ENCODE data around the gene SNTG2.

SNTG2 gene

DNA sequence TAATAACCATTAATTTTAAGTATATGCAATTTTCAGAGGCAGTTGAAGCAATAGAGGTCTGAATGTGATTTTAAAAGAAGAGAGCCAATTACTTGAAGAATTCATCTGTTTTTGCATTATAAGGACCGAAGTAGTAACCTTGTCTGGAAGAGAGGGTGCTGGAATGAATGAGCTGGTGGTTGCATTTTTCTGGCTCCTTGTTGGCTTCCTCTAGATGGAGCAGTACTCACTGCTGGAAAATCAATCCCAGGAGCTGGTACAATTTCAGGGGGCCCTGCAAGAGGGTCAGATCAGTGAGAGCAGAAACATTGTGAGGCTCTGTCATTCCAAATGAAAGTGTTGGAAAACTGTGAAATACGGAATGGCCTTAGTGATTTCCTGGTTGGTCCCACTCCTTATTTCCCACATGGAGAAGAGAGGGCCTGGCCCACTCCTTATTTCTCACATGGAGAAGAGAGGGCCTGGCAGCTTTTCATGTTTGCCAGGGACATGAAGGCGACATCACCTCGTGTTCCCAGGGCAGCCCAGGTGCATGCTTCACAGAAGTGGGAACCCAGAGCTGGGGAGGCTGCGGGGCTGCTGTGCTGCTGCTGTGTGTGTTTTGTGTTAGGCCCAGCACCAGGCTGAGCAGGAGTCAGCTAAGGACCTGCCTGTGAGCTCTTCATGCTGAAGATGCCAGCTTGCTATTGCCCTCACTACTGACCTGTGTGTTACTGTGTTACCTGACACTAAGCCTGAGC, 197.4 kb downstream of the SNTG2 start:
- Histone ChIP-seq H4K20me1 (ENCODE audit: control insufficient read depth, insufficient read depth, low read depth, low read length) (no peaks in the 10 kb centered on the region), H3K9me3 (ENCODE audit: control insufficient read depth, insufficient read depth, low read length) (peaks cover 6% of the 10 kb centered on the region; the same call in 1 of the 2 replicates), H3K36me3 (ENCODE audit: control insufficient read depth, low read length) (no peaks in the 10 kb centered on the region), H3K27me3 (ENCODE audit: control insufficient read depth, low read length) (no peaks in the 10 kb centered on the region), H3K4me3 (ENCODE audit: low read length) (no peak overlapping the region), H3F3A (ENCODE audit: control insufficient read depth, insufficient read depth) (no peaks in the 10 kb centered on the region), H3K79me2 (ENCODE audit: control insufficient read depth, low read length) (no peaks in the 10 kb centered on the region), H3K27ac (ENCODE audit: low read depth, low read length) (no peak overlapping the region), H3K4me1 (ENCODE audit: control insufficient read depth, low read length) (no peaks in the 10 kb centered on the region), H3K9me2 (replicated peaks; ENCODE audit: control insufficient read depth, low read length) (no peaks in the 10 kb centered on the region), H3K4me2 (ENCODE audit: low read length) (no peak overlapping the region)
- no peak for TF ChIP-seq EZH2phosphoT487 (IDR thresholded peaks at IDR 0.05; ENCODE audit: borderline replicate concordance, low read length)
- TF ChIP-seq, protein P1, sequence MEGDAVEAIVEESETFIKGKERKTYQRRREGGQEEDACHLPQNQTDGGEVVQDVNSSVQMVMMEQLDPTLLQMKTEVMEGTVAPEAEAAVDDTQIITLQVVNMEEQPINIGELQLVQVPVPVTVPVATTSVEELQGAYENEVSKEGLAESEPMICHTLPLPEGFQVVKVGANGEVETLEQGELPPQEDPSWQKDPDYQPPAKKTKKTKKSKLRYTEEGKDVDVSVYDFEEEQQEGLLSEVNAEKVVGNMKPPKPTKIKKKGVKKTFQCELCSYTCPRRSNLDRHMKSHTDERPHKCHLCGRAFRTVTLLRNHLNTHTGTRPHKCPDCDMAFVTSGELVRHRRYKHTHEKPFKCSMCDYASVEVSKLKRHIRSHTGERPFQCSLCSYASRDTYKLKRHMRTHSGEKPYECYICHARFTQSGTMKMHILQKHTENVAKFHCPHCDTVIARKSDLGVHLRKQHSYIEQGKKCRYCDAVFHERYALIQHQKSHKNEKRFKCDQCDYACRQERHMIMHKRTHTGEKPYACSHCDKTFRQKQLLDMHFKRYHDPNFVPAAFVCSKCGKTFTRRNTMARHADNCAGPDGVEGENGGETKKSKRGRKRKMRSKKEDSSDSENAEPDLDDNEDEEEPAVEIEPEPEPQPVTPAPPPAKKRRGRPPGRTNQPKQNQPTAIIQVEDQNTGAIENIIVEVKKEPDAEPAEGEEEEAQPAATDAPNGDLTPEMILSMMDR (IDR thresholded peaks at IDR 0.05; ENCODE audit: low read depth, low read length, poor library complexity, severe bottlenecking): no peak

DNA sequence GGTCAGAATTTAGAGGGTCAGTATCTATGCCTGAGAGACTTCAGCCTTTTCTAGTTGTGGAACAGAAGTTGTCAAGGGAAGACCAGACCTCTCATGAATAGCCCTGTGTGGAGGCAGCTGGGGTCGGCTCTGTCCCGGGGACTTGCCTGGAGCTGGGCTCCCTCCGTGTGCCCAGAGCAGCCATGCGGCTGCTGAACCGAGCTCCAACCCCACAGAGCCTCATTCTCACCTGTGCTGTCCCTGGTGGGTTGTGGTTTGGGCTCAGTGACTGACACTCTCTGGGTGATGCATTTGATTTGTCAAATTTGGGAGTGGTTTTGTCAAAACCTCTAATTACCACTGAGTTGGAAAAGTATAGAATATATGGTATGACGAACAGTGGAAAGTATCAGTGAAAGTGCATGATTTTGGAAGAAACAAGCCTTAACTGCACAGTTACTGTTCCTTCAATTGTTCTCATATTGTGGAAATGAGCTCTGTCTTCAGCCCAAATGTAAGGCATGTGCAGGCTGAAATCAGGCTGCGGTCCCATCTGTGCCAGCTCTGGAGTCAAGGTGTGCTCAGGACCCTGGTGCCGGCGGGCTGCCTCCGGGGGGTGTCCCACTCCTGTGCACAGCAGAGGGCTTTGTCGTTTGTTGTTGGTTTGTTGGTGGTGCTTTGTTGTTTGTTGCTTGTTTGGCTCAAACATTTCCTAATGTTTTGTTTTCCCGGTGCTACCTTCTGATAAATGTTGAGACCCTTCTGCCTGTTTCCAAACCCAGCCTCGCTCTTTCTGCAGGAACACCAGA, 200.3 kb downstream of the SNTG2 start:
- Histone ChIP-seq H3K27ac (ENCODE audit: low read depth, low read length) (no peak overlapping the region), H3K4me2 (ENCODE audit: low read length) (no peak overlapping the region), H3K4me1 (ENCODE audit: control insufficient read depth, low read length) (no peaks in the 10 kb centered on the region), H3K27me3 (ENCODE audit: control insufficient read depth, low read length) (no peaks in the 10 kb centered on the region), H3K4me3 (ENCODE audit: low read length) (no peak overlapping the region), H3K36me3 (ENCODE audit: control insufficient read depth, low read length) (no peaks in the 10 kb centered on the region), H3F3A (ENCODE audit: control insufficient read depth, insufficient read depth) (no peaks in the 10 kb centered on the region), H3K9me3 (ENCODE audit: control insufficient read depth, insufficient read depth, low read length) (peaks cover 9% of the 10 kb centered on the region; the same call in 1 of the 2 replicates), H3K9me2 (replicated peaks; ENCODE audit: control insufficient read depth, low read length) (no peaks in the 10 kb centered on the region), H4K20me1 (ENCODE audit: control insufficient read depth, insufficient read depth, low read depth, low read length) (no peaks in the 10 kb centered on the region), H3K79me2 (ENCODE audit: control insufficient read depth, low read length) (no peaks in the 10 kb centered on the region)
- TF ChIP-seq EZH2phosphoT487 (IDR thresholded peaks at IDR 0.05; ENCODE audit: borderline replicate concordance, low read length): no peak
- TF ChIP-seq, protein P1 (IDR thresholded peaks at IDR 0.05; ENCODE audit: low read depth, low read length, poor library complexity, severe bottlenecking): no peak

DNA sequence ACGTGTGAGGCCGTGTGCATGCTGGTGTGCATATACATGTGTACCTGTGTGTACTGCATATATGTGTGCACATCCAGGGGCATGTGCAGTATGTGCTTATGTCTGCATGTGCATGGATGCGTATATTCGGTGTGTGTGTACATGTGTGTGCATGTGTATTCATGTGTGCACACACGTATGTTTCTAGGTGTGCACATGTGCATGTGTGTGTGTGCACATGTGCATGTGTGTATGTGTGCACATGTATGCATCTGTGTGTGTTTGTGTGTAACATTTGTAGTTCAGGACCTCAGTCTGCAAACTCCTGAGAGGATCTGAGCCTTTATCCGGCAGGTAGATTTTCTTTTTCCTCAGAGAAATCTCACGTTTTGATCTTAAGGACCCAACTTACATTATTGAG, 201.7 kb downstream of the SNTG2 start:
- Histone ChIP-seq H3K27me3 (ENCODE audit: control insufficient read depth, low read length) (no peaks in the 10 kb centered on the region), H3K36me3 (ENCODE audit: control insufficient read depth, low read length) (no peaks in the 10 kb centered on the region), H3K9me3 (ENCODE audit: control insufficient read depth, insufficient read depth, low read length) (peaks cover 9% of the 10 kb centered on the region; the same call in 1 of the 2 replicates), H3K9me2 (replicated peaks; ENCODE audit: control insufficient read depth, low read length) (no peaks in the 10 kb centered on the region), H3F3A (ENCODE audit: control insufficient read depth, insufficient read depth) (no peaks in the 10 kb centered on the region), H3K4me3 (ENCODE audit: low read length) (no peak overlapping the region), H4K20me1 (ENCODE audit: control insufficient read depth, insufficient read depth, low read depth, low read length) (no peaks in the 10 kb centered on the region), H3K79me2 (ENCODE audit: control insufficient read depth, low read length) (no peaks in the 10 kb centered on the region), H3K4me2 (ENCODE audit: low read length) (no peak overlapping the region), H3K4me1 (ENCODE audit: control insufficient read depth, low read length) (no peaks in the 10 kb centered on the region), H3K27ac (ENCODE audit: low read depth, low read length) (no peak overlapping the region)
- TF ChIP-seq, protein P1 (IDR thresholded peaks at IDR 0.05; ENCODE audit: low read depth, low read length, poor library complexity, severe bottlenecking): no peak
- TF ChIP-seq EZH2phosphoT487 (IDR thresholded peaks at IDR 0.05; ENCODE audit: borderline replicate concordance, low read length): no peak

Measured in DOHH2 (cell line).